Coronary artery (tissue), 2 donors: ENCODE measurements around the gene CYP8B1.
"Not testable (repeated sequence)": the region's sequence is repeated elsewhere in the genome, so short reads cannot be mapped to it uniquely, and the experiment has no call there.

Experiments
- DNase-seq: peaks from one replicate; pipeline ENCODE4 v3.0.0-alpha.2; 2017; ENCODE audit warnings: low spot score
- H3K27ac ChIP-seq, 2 donors: fragments of 200-600 bp; sonication (generic); one replicate each; pipeline ENCODE4 v1.5.1; 2016 to 2019
- H3K4me3 ChIP-seq: fragments of 200-600 bp; sonication (generic); 2 replicates; pipeline ENCODE4 v1.5.1; 2016; ENCODE audit warnings: mild to moderate bottlenecking, moderate library complexity
- CTCF ChIP-seq: fragments of 200-600 bp; sonication (generic); IDR thresholded peaks from one replicate; pipeline ENCODE4 v1.5.1; 2019; ENCODE audit warnings: antibody characterized with exemption

Gene CYP8B1

GRCh38 chr3:42887084-42887483 lies 11.4 kb upstream of the CYP8B1 start:
- Histone ChIP-seq H3K27ac (no peak overlapping the region), H3K4me3 (no peak overlapping the region)
- no peak for TF ChIP-seq CTCF

GRCh38 chr3:42886294-42886822 lies 10.7 kb upstream of the CYP8B1 start:
- no peak for DNase-seq
- no peak for TF ChIP-seq CTCF
- Histone ChIP-seq H3K27ac (no peak overlapping the region), H3K4me3 (no peak overlapping the region)

More at GRCh38 chr3:42887084-42887483, 11.4 kb upstream of the CYP8B1 start:
- DNase-seq, result no peak

- DNase-seq, result no peak
- Histone ChIP-seq H3K4me3 (no peak overlapping the region), H3K27ac (no peak overlapping the region)
- TF ChIP-seq CTCF, result no peak
These were observed 8.6 kb upstream of the CYP8B1 start for GRCh38 chr3:42884324-42884723.

- H3K4me3 ChIP-seq, DNase-seq, H3K27ac ChIP-seq: not testable (repeated sequence)
These were observed 7.7 kb upstream of the CYP8B1 start for GRCh38 chr3:42883251-42883930.

- peak; percentile 90 for DNase-seq
- Histone ChIP-seq H3K27ac (peak overlapping the region; percentile 69 to 84), H3K4me3 (peak overlapping the region; percentile 82)
- TF ChIP-seq CTCF, result peak; percentile 94
These were observed 5.1 kb upstream of the CYP8B1 start for GRCh38 chr3:42880601-42881451.

- no peak for DNase-seq
- TF ChIP-seq CTCF, result no peak
- H3K27ac ChIP-seq, result peak overlapping the region; percentile 69 to 84
- H3K4me3 ChIP-seq, result peak overlapping the region; percentile 82
These were observed 4.5 kb upstream of the CYP8B1 start for GRCh38 chr3:42880183-42880582.

GRCh38 chr3:42877881-42878280 lies 2.2 kb upstream of the CYP8B1 start:
- TF ChIP-seq CTCF, result no peak
- H3K4me3 ChIP-seq, result no peak overlapping the region
- H3K27ac ChIP-seq, result no peak overlapping the region
- DNase-seq, result no peak
